ENCODE data around the gene HINFP.
A peak's percentile ranks its signal among the peaks of the same experiment; 100 is the strongest.
"Not testable (repeated sequence)": the region's sequence is repeated elsewhere in the genome, so short reads cannot be mapped to it uniquely, and the experiment has no call there.

Gene HINFP

DNA sequence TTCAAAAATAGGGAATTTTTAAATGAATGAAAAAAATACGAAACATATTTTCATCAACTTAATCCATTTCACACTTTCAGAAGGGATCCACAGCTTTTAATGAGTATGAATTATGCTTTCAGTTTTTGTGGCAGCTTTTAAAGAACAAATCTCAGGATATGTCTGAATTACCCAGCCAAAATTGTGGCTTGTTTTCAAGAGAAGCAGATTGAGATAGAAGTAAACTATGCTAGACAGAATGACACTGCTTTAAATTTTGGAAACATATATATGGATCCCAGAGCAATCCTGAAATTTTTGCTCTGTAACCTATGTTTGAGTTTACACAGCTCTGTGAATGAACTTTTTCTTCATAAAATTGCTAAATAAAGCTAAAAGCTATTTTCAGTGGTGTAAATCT lies 2.4 kb upstream of the HINFP start:
- DNase-seq: no peak

DNA sequence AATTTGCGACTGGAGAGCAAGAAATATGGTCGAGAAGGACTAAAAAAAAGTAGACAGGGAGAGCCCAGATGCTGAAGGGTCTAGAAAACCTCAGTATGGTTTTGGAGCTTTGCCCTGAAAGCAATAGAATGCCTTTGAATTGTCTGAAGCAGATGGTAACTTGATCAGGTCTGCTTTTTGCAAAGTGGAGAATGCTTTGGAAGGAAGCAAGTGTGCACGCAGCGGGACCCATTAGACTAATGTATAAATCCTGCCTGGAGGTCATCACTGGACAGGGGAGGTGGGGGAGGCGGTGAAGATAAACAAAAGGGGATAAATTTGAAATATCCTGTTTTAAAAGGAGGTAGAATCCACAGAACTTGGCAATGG lies 757 bp upstream of the HINFP start:
- no peak for DNase-seq

DNA sequence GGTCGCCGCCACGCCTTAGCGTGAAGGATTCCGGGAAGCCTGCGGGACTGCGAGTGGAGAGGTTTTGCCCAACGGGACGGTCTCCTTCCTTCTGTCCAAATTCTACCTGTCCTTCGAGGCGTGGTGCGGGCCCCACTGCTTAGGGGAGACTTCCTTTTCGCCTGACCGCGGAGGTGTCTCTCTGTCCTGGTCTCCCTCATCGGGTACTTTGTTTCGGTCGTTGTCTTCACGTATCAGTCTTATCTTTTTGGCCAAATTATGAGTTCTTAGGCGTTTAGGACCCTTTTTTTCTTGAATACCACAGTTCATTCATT lies 388 bp downstream of the HINFP start:
- DNase-seq: no peak

DNA sequence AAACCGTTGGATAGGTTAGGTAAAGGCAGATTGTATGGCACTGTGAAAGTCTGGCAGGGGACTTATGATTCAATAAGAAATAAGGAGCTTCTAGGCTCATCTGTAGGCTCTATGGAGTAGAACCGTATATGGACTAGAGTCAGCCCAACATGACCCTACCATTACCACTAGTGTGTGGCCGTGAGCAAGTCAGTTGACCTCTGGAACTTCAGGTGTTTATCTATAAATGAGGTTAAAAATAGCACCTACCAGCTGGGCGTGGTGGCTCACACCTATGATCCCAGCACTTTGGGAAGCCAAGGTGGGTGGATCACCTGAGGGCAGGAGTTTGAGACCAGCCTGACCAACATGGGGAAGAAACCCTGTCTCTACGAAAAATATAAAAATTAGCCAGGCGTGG lies 4.4 kb downstream of the HINFP start:
- no peak for DNase-seq

DNA sequence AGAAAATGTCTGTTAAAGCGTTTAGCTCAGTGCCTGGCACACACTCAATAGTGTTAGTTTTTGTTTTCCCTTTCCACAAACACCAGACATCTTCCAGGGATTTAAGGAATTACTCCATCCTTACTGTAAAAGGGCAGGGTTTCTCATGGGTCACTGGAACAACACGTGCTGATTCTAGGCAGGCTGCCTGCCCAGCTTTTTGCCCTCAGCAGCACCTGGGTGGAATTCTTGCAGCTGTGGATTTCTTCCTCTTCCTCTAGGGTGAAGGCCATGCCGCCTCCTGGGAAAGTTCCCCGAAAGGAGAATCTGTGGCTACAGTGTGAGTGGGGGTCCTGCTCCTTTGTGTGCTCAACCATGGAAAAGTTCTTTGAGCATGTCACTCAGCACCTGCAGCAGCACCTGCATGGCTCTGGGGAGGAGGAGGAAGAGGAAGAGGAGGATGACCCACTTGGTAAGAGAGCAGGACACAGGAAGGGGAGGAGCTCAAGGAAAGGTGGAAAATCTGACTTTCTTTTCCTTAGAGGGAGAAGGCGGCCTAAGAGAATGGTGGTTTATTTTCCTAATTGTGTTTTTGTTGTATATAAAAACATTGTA lies 5.4 kb downstream of the HINFP start:
- DNase-seq: no peak

DNA sequence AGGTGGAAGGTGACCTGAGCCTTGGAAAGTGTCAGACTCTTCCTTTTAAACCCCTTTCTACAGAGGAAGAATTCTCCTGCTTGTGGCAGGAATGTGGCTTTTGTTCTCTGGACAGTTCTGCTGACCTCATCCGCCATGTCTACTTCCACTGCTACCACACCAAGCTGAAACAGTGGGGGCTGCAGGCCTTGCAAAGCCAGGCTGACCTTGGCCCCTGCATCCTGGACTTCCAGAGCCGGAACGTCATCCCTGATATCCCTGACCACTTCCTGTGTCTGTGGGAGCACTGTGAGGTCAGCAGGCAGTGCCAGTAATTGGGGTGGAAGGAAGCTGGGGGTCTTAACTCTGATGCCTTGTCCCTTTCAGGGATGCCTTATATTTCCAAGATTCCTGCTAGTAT lies 9.3 kb downstream of the HINFP start:
- no peak for DNase-seq

DNA sequence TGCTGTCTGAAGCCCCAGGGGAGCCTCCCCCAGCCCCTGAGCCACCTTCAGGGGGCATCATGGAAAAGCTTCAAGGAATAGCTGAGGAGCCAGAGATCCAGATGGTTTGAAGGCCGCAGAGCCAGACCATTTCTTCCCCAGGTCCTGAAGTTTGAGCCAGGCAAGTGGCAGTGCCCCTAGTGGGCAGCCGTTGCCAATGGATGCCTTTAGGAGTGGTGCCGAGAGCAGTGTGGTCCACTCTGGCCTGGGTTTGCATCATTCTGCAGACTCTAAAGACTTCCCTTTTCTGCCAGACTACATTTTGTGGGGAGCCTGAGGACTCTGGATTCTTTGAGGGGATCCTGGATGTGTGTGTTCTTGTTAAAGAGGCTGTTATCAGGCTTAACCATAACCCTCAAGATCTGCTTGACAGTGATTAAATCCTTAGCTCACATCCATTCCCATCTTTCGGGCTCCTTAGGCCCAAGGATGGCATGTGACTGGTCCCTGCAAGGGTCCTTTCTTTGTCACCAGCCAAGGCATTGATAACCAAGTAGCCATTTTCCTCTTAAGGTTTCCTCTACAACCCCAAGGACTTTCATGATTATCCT lies 13.1 kb downstream of the HINFP start:
- DNase-seq: no peak

DNA sequence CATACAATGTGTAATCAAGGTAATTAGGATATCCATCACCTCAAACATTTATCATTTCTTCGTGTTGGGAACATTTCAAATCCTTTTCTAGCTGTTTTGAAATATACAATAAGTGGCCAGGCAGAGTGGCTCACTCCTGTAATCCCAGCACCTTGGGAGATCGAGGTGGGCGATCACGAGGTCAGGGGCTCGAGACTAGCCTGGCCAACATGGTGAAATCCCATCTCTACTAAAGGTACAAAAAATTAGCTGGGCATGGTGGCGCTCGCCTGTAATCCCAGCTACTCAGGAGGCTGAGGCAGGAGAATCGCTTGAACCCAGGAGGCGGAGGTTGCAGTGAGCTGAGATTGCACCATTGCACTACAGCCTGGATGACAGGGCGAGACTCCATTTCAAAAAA lies 17.9 kb downstream of the HINFP start:
- not testable (repeated sequence) for DNase-seq

DNA sequence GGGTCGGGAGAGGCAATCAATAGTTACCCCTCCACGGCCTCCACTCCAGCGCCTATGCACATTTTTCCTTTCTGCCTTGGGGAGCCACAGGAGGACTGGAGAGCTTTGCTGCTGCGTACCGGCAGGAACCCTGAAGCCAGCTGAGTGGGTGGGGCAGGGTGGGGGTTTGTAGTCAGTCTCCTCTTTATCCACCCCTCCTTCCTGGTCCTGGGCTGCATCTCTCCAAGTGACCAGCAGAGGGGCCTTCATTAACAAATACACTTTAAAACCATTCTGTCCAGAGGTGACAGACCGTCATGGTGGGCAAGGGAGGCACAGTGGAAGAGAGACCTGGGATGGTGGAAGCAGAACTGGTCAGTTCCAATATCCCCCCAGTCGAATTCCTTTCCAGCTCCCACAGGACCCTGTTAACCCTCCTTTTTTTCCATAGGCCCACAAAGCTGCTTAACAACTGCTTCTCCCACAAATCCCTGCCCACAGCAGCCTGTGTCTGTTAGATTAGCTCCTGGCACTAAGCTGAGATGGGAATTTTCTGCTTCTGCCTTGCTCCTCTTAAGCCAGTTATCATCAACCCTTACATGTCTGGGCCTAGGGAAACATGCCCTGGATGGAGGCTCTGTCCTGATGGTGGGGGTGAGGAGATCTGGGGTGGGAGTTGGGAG lies 23.6 kb downstream of the HINFP start:
- peak; percentile 32 to 42 for DNase-seq

DNA sequence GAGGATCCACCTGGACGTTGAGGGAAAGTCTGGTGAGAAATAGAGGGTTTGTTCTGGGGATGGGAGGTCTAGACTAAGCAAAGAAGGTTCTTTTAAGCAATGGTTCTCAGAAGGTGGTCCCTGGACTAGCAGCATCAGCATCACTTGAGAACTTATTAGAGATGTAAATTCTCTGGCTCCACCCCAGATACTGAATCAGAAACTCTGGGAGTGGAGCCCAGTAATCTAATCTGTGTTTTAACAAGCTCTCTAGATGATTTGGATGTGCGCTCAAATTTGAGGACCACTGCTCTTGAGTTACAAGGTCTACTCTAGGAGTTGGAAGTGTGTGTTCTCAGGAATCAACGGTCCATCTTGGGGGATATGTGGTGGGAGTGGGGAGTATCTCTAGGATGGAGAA lies 24.2 kb downstream of the HINFP start:
- DNase-seq: no peak

DNA sequence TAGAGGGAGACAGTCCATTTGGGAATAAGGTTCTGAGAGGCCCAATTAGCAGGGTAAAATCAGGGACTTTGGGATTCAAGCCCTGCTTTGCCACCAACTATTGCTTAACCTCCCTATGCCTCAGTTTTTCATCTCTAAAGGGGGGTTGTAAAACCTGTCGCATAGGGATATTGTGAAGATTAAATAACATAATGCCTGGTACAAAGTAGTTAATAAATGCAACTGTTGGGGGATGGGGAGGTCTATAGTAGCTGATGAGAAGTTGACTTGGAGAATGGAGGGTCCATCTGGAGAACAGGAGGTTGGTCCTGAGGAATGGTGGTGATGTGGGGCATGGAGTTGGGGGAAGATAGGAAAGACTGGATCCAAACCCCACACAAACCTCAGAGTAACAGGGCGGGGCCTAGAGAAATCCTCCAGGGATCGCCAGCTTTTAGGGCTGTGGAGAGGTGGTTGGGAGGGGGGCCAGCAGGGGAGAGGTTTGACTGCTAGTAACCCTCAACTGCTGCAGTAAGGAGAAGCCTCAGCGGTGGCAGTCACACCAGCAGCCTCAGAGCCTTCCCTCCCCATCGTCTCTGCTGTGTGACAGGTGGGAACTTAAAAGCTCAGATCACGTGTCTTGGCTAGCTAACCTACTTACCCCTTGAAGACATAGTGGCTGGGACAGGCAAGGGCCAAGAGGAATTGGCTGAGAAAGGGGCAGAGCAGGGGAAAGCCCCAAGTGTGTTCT lies 26.4 kb downstream of the HINFP start:
- no peak for DNase-seq

DNA sequence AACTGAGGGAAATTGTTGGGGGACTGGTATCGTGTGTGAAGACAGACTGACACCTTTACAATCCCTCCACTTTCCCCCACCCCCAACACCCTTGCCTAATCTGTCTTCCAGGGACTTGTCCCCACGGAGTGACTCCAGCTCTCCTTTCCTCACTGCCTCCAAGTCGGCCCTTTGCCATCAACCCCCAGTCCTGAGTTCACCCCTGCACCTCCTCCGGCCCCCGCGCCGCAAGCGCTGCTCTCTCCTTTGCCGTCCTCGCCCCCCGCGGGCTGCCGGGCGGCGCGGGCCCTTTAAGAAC lies 27.3 kb downstream of the HINFP start:
- no peak for DNase-seq

DNA sequence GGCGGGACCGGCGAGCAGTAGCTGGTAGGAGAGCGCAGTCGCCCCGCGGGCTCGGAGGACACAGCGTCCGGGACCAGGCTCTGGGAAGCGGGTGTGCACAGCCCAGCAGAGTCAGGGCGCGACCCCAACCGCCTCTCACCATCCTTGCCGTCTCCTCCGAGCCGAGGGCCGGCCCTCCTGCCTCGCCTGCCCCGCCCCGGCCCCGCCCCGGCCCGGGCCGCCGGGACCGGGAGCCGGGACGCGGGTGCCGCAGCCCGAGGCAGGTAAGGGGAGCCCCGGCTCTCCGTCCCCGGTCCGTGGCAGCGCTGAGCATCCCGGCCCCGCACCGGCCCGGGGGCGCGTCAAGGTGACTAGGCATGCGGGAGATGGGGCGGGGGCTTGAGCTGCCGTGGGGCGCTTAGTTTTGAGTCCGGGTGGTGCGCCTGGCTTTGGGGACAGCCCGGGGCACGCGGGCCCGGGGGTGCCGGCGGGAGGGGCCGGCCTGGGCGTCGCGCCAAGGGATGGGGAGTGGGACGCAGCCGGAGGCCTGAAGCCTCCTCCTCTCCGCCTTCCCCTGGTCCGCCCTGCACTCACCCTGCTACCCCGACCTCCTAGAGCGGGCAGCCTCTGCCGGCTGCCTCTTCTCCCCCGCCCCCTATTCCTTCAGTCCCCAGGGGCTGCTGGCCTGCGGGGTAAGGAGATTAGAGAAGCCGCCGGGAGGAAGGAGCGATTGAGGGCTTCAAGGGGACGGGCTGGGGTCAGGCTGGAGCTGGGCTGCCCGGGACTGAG lies 27.8 kb downstream of the HINFP start, which contains the start of gene ABCG4:
Gene ABCG4, plus strand, starts transcription at position 35 of the 768 bp plus-strand sequence. CDS start 914 bp downstream, outside the sequence.
- DNase-seq: no peak

DNA sequence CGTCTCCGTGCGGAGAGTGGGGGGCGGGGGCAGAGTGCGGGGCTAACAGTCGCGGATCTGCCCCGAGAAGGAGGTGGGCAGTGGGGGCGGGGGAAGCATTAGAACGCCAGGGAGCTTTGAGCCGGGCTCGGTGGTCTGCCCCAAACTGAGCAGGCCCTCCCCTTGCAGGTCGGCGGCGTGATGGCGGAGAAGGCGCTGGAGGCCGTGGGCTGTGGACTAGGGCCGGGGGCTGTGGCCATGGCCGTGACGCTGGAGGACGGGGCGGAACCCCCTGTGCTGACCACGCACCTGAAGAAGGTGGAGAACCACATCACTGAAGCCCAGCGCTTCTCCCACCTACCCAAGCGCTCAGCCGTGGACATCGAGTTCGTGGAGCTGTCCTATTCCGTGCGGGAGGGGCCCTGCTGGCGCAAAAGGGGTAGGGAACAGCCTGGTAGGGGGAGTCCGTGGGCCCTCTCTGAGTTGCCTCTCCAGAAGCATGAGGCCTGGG lies 28.5 kb downstream of the HINFP start:
- DNase-seq: no peak

DNA sequence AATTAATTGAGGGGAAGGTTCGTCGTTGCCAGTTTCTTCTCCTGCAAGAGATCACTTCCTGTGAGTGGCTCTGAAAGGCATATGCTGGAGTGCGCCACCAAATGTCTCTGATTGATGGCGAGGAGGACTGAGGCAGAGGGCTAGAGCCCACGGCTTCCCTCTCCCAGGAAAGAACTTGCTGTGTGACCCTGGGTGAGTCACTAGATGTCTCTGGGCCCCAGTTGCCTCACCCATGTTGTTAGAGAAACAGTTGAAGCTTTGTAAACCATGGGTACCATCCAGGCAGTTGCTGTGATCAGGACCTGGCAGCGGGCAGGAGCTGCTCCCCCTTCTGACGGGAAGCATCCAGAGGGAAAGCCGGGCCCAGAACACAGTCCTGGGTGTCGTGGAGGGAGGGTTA lies 30.7 kb downstream of the HINFP start:
- no peak for DNase-seq

DNA sequence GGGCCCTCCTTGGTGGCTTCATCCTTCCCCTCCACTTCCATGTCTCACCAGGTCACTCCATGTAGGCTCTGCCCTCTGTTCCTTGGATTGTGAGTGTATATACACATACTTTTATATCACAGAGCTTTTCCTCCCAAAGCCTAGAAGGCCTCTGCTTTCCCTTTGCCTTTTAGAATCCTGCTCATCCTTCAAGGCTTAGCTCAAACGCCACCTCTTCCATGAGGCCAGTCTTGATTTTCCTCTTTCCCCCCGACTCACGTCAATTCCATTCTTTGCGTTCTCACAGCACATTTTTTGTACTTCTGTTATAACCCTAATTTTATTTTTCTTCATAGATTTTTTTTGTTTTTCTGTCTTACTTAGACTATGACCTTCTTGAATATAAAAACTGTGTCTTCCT lies 31.2 kb downstream of the HINFP start:
- DNase-seq: no peak

DNA sequence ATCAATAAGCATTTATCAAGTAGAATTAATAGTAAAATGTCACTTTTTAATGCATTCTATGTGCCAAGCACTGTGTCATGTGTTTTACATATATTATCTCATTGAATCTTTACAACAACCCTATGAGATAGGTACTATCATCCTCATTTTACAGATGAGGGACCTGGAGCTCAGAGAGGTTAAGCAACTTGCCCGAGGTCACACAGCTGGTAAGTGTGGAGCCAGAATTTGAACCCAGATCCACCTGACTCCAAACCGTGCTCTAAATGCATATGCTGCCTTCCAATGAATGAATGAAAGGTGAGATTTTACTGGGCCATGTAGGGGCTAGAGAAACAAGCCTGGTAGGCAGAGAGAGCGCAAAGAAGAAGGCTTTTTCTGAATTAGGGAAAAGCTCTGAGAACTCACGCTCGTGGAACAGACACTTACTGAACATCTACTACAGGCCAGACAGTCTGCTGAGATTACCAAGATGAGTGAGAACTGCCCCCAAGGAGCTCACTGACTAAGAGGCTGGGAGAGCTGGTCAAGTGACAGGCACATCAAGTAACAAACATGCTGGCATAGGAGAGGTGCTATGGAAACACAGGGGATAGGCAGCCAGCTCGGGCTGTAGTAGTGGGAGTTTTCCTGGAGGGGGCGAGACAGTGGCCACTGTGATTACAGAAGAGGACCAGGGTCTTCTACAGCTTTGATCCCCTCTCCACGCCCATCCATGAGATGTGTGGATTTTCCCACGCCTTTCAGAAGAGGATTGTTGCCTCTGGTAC lies 31.9 kb downstream of the HINFP start:
- no peak for DNase-seq

DNA sequence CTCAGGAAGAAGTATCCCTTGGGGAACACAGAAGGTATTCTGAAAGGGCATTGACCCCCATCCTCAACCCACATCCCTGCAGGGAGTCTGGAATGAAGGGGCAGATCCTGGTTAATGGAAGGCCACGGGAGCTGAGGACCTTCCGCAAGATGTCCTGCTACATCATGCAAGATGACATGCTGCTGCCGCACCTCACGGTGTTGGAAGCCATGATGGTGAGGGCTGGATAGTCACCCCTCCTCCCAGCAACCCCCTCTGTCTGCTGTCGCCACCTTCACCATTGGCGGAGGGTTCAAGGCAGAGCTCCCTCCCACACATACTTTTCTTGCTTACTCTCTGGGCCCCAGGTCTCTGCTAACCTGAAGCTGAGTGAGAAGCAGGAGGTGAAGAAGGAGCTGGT lies 32.8 kb downstream of the HINFP start:
- no peak for DNase-seq

DNA sequence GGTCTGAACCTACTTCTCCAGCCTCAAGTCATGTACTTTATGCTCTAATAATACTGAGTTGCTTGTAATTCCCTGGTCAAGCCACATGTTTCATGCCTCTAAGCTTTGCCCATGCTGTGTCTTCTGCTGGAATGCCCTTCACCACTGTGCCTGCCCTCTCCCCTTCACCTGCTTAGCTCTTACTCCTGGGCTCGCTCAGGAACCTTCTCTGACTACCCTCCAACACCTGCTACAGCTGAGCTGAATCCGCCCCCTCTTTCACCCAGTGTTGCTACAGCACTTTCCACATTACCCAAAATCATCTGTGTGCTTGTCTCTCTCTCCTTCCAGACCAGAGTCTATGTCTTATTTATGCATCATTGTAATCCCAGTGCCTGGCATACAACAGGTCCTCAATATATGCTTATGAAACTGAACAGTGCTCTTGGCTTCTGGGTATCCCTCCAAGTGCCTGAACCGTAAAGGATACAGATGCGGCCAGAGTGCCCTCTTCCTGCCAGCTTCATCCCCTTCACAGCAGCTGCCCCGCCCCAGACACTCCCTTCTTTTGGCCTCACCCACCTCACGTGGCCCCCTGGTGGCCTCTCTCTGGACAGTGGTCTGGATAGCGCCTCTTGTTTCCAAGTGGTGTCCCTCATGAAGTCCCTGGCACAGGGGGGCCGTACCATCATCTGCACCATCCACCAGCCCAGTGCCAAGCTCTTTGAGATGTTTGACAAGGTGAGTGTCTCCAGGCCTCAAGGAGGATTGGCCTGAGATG lies 34.5 kb downstream of the HINFP start:
- no peak for DNase-seq

DNA sequence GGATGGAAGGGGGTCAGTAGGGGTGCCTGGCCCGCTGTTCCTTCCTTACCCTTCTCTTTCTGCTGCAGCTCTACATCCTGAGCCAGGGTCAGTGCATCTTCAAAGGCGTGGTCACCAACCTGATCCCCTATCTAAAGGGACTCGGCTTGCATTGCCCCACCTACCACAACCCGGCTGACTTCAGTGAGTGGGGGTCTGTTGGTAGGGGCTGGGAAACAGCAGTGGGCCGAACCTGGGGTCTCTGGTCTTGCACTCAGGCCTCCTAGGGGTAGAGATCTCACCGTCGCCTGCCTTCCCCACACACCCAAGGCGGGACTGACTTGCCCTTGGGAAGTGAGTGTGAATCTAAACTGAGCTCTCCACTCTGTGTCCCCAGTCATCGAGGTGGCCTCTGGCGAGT lies 35.1 kb downstream of the HINFP start:
- DNase-seq: no peak

DNA sequence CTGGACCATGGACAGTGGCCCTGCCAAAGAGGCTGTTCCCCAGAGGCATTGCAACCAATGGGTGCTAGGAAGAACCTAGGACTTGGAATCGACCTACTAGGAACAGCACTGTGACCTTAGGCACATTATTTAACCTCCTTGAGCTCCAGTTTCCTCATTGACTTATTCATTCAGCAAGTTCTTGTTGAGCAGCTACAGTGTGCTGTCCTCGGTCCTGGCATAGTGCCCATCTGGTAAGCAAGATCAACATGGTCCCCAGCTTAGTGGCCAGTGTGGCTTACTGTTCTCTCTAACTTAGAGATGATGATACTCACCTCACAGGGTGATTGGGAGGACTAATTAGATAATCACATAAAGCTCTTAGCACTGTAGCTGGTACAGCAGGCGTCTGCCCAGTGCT lies 35.7 kb downstream of the HINFP start:
- no peak for DNase-seq

DNA sequence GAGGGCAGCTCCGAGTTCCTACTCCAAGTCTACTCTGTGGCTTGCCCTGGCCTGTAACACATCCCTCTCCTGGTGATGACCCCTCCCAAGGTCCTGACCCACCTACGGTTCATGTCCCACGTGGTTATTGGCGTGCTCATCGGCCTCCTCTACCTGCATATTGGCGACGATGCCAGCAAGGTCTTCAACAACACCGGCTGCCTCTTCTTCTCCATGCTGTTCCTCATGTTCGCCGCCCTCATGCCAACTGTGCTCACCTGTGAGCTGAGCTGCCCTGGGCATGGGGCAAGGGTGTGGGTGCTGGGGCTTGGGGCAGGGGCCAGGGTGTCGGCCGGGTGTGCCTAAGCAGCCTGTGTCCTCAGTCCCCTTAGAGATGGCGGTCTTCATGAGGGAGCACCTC lies 37.1 kb downstream of the HINFP start:
- no peak for DNase-seq

Measured in NCI-H1930 (cell line).